PC-9 (cell line): ENCODE results near the gene WNT9B. TPM values are rescaled to one million over a fixed set of nuclear protein-coding genes. Genes with fewer than 3 reads are reported as not detected.
A peak's percentile ranks its signal among the peaks of the same experiment; 100 is the strongest.

Experiments
- BruUV-seq: library from RNA; stranded (reverse); fragments of 400-500 nt; replicated peaks from 2 replicates; lab custom pipeline; 2021; lab: Mats Ljungman, UMichigan
- CTCF ChIA-PET: fragments of 300-600 bp; sonication (Branson Sonifier 250); formaldehyde crosslinking; loops from one replicate; lab custom pipeline; 2022; ENCODE audit warnings: antibody characterized with exemption; lab: Charles Lee
- POLR2A ChIA-PET: fragments of 300-600 bp; sonication (Branson Sonifier 250); formaldehyde crosslinking; loops from one replicate; lab custom pipeline; 2022; ENCODE audit warnings: antibody characterized with exemption; ENCODE audit not compliant: unreplicated experiment; lab: Charles Lee
- DNase-seq, 2 experiments: peaks; one replicate each; pipeline versions ENCODE4 v3.0.0 to v3.0.0-alpha.2; 2015 to 2022; ENCODE audit warnings: mixed read lengths in 1 of 2
- H2AFZ ChIP-seq: fragments of 200-600 bp; sonication (generic); 2 replicates; pipeline ENCODE4 v1.8.1; 2017; ENCODE audit warnings: antibody characterized with exemption
- H3F3A ChIP-seq: fragments of 200-600 bp; sonication (generic); 2 replicates; pipeline ENCODE4 v1.8.1; 2017; ENCODE audit warnings: antibody characterized with exemption, mild to moderate bottlenecking, low read depth; ENCODE audit not compliant: insufficient read depth
- H3K27ac ChIP-seq: fragments of 200-600 bp; sonication (generic); 2 replicates; pipeline ENCODE4 v1.6.1; 2016; ENCODE audit warnings: mixed run types
- H3K27me3 ChIP-seq: fragments of 200-600 bp; sonication (generic); 2 replicates; pipeline ENCODE4 v1.6.1; 2016; ENCODE audit warnings: low read depth, mixed run types; ENCODE audit not compliant: insufficient read depth
- H3K36me3 ChIP-seq: fragments of 200-600 bp; sonication (generic); 2 replicates; pipeline ENCODE4 v1.6.1; 2016; ENCODE audit warnings: low read depth, mixed run types
- H3K4me1 ChIP-seq: fragments of 200-600 bp; sonication (generic); replicated peaks from 2 replicates; pipeline ENCODE4 v1.6.1; 2016; ENCODE audit warnings: mixed run types; ENCODE audit not compliant: insufficient read depth
- H3K4me2 ChIP-seq: fragments of 200-600 bp; sonication (generic); 2 replicates; pipeline ENCODE4 v1.6.1; 2017; ENCODE audit warnings: mixed run types
- H3K4me3 ChIP-seq: fragments of 200-600 bp; sonication (generic); 2 replicates; pipeline ENCODE4 v1.6.1; 2016; ENCODE audit warnings: mixed run types
- H3K79me2 ChIP-seq: fragments of 200-600 bp; sonication (generic); 2 replicates; pipeline ENCODE4 v1.6.1; 2017; ENCODE audit warnings: low read depth, mixed run types
- H3K9me2 ChIP-seq: fragments of 200-600 bp; sonication (generic); 2 replicates; pipeline ENCODE4 v1.8.1; 2017; ENCODE audit warnings: mild to moderate bottlenecking; ENCODE audit not compliant: insufficient read depth
- H3K9me3 ChIP-seq: fragments of 200-600 bp; sonication (generic); 2 replicates; pipeline ENCODE4 v1.8.1; 2016; ENCODE audit warnings: low read depth; ENCODE audit not compliant: insufficient read depth
- H4K20me1 ChIP-seq: fragments of 200-600 bp; sonication (generic); 2 replicates; pipeline ENCODE4 v1.8.1; 2017; ENCODE audit not compliant: insufficient read depth
- EZH2 ChIP-seq: fragments of 200-600 bp; sonication (generic); IDR thresholded peaks from 2 replicates; pipeline ENCODE4 v1.8.0; 2017; ENCODE audit warnings: antibody characterized with exemption, low read depth
- intact Hi-C: fragments of 100-400 bp; cut with micrococcal nuclease; formaldehyde crosslinking; loops from one replicate; pipeline ENCODE4 v1.10.0; 2022; ENCODE audit not compliant: unreplicated experiment
- total RNA-seq: library from RNA; stranded (reverse); gene quantifications from 2 replicates; pipeline ENCODE4 v1.2.3, GENCODE V29; 2021
- TF ChIP-seq, protein P1 (sequence below): fragments of 200-600 bp; sonication (generic); conservative IDR thresholded peaks from 2 replicates; pipeline ENCODE4 v1.6.1; 2017; ENCODE audit warnings: mixed run types, antibody characterized with exemption, mild to moderate bottlenecking, moderate library complexity

Gene WNT9B
- total RNA-seq, 1 experiment from 2014 or later = not detected

- intact Hi-C loops = no loop called here
- Histone ChIP-seq H3K79me2 (no peaks in the 10 kb centered on the region), H3K9me3 (no peaks in the 10 kb centered on the region), H3K36me3 (no peaks in the 10 kb centered on the region), H4K20me1 (no peaks in the 10 kb centered on the region), H3K27ac (no peak overlapping the region), H3F3A (no peaks in the 10 kb centered on the region; the same call in none of the 2 replicates), H3K4me2 (no peak overlapping the region), H3K4me1 (peaks cover 22% of the 10 kb centered on the region), H3K27me3 (peaks cover 10% of the 10 kb centered on the region; the same call in 1 of the 2 replicates), H2AFZ (no peak overlapping the region), H3K9me2 (no peaks in the 10 kb centered on the region), H3K4me3 (no peak overlapping the region)
- DNase-seq = no peak
- no peak for TF ChIP-seq EZH2
- CTCF ChIA-PET = interaction anchor here (1.0 kb wide), 1 partner anchor 13 kb away, joined by 3 read pairs; no protein-coding TSS in a partner anchor
- BruUV-seq = no TSS peak
- POLR2A ChIA-PET = no interaction called here
These were observed 36.9 kb upstream of the WNT9B start for GRCh38 chr17:46814446-46814845.

GRCh38 chr17:46815474-46816353 is 35.7 kb upstream of the WNT9B start:
- Histone ChIP-seq H3K9me2 (no peaks in the 10 kb centered on the region), H4K20me1 (no peaks in the 10 kb centered on the region), H3K9me3 (no peaks in the 10 kb centered on the region), H3K4me2 (0 out of 2 replicates have a peak overlapping the region, but pooled peaks have one; percentile 13), H3K4me3 (no peak overlapping the region), H3K27me3 (peaks cover 14% of the 10 kb centered on the region; the same call in 1 of the 2 replicates), H3K27ac (no peak overlapping the region), H3K36me3 (no peaks in the 10 kb centered on the region), H3F3A (no peaks in the 10 kb centered on the region; the same call in none of the 2 replicates), H3K79me2 (no peaks in the 10 kb centered on the region), H2AFZ (no peak overlapping the region), H3K4me1 (peaks cover 22% of the 10 kb centered on the region)
- intact Hi-C loops = loop anchor here (5.0 kb wide), 1 partner anchor 43 kb away; no protein-coding TSS in a partner anchor
- ChIA-PET POLR2A (no interaction called here), CTCF (interaction anchor here (1.0 kb wide), 1 partner anchor 14 kb away, joined by 3 read pairs; no protein-coding TSS in a partner anchor)
- TF ChIP-seq EZH2 = no peak
- TF ChIP-seq, protein P1, sequence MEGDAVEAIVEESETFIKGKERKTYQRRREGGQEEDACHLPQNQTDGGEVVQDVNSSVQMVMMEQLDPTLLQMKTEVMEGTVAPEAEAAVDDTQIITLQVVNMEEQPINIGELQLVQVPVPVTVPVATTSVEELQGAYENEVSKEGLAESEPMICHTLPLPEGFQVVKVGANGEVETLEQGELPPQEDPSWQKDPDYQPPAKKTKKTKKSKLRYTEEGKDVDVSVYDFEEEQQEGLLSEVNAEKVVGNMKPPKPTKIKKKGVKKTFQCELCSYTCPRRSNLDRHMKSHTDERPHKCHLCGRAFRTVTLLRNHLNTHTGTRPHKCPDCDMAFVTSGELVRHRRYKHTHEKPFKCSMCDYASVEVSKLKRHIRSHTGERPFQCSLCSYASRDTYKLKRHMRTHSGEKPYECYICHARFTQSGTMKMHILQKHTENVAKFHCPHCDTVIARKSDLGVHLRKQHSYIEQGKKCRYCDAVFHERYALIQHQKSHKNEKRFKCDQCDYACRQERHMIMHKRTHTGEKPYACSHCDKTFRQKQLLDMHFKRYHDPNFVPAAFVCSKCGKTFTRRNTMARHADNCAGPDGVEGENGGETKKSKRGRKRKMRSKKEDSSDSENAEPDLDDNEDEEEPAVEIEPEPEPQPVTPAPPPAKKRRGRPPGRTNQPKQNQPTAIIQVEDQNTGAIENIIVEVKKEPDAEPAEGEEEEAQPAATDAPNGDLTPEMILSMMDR = no peak
- DNase-seq = no peak
- BruUV-seq = no TSS peak

DNA sequence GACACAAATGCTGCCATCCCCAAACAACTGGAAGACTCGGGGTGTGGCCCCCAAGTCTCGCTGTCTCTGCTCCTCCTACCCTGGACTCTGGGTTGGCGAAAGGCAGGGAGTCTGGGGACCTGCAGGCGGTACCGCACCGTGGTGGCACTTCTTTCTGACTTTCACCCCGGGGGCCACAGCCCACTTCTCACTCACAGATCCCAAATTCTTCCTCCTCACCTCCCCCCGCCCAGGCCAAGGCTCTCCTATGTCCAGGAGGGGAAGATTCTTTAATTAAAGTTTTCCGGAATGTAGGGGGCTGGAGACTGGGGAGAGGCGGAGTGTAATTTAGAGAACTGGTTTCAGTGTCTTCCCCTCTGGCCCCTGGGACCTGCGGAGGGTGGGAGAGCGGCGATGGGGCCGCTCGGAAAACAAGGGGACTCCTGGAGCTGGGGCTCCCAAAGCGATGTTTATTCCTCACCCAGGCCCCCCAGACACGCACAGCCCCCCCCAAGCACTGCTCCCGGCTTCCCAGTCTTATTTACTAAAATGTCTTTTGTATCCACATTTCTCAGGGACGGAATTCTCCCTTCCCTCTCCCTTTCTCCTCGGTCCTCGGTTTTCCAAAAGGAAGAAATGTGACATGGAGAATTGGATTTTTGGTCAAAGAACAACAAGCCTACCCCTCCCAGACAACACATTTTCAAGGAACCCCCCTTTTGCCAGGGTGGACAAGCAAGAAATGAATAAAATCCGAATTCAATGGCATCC is 34.1 kb upstream of the WNT9B start:
- DNase-seq = no peak
- Histone ChIP-seq H2AFZ (no peak overlapping the region), H3K9me2 (no peaks in the 10 kb centered on the region), H3K4me1 (peaks cover 16% of the 10 kb centered on the region), H3K79me2 (no peaks in the 10 kb centered on the region), H3K27me3 (peaks cover 14% of the 10 kb centered on the region; the same call in 1 of the 2 replicates), H3F3A (no peaks in the 10 kb centered on the region; the same call in 1 of the 2 replicates), H3K4me2 (no peak overlapping the region), H3K9me3 (no peaks in the 10 kb centered on the region), H3K36me3 (no peaks in the 10 kb centered on the region), H4K20me1 (no peaks in the 10 kb centered on the region), H3K27ac (no peak overlapping the region), H3K4me3 (no peak overlapping the region)
- intact Hi-C loops = loop anchor here (5.0 kb wide), 1 partner anchor 45 kb away; no protein-coding TSS in a partner anchor
- no TSS peak for BruUV-seq
- POLR2A ChIA-PET = no interaction called here
- no peak for TF ChIP-seq EZH2
- TF ChIP-seq, protein P1 = no peak
- CTCF ChIA-PET = no interaction called here
